H1 (cell line): ENCODE data around the gene SVEP1.

Experiments
- BRCA1 ChIP-seq: IDR thresholded peaks from 2 replicates; pipeline ENCODE4 v1.6.1; 2012; ENCODE audit warnings: low read depth, low read length, improper control_type of control experiment
- EZH2 ChIP-seq: fragments of 200-600 bp; sonication (generic); IDR thresholded peaks from 2 replicates; pipeline ENCODE4 v1.7.1; 2012; ENCODE audit warnings: low read depth, mild to moderate bottlenecking, moderate library complexity, low read length, inconsistent platforms; ENCODE audit not compliant: severe bottlenecking
- FOSL1 ChIP-seq: IDR thresholded peaks from 2 replicates; pipeline ENCODE4 v1.6.1; 2011; ENCODE audit warnings: mild to moderate bottlenecking, low read depth, low read length, moderate library complexity; ENCODE audit not compliant: insufficient read depth
- RFX5 ChIP-seq: IDR thresholded peaks from 2 replicates; pipeline ENCODE4 v1.6.1; 2011; ENCODE audit warnings: low read depth, low read length, improper control_type of control experiment, borderline replicate concordance
- RXRA ChIP-seq: IDR thresholded peaks from 2 replicates; pipeline ENCODE4 v1.6.1; 2011; ENCODE audit warnings: low read depth, mild to moderate bottlenecking, low read length, moderate library complexity; ENCODE audit not compliant: insufficient read depth
- SRF ChIP-seq: IDR thresholded peaks from 2 replicates; pipeline ENCODE4 v1.6.1; 2011; ENCODE audit warnings: mild to moderate bottlenecking, low read depth, low read length, moderate library complexity
- ZNF274 ChIP-seq: IDR thresholded peaks from 2 replicates; pipeline ENCODE4 v1.7.0; 2012; ENCODE audit warnings: low read length, borderline replicate concordance; ENCODE audit errors: extremely low read depth
- TF ChIP-seq, protein P1 (sequence below), 3 experiments: IDR thresholded peaks; 1 replicate in 2 of 3; 2 replicates in 1 of 3; pipeline versions ENCODE4 v1.5.1 to v1.6.1; 2011; ENCODE audit warnings: low read length in 3 of 3, mild to moderate bottlenecking in 3 of 3, inconsistent platforms in 2 of 3, low read depth in 1 of 3, moderate library complexity in 1 of 3; ENCODE audit not compliant: insufficient read depth in 1 of 3; ENCODE audit errors: control extremely low read depth in 1 of 3

DNA sequence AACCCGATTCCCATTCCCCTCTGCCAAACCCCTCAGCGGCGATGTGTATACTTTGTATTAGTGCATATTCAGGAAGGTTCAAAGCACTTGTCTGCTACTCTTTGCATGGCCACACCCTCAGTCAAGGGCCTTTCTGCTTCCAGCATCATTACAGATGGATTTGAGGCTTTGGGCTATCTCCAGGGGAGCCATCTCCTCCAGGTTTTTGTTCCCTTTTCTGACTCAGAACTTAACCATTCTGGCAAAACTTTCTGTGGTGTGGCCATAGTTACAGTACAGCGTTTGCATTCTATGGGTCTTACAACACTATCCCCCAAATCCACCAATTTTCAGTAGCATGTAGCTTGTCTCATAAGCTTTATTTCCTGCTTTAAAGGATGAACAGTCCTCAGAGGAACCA is 36.0 kb upstream of the SVEP1 start:
- TF ChIP-seq FOSL1 (no peak), RXRA (no peak), ZNF274 (no peak), SRF (no peak), BRCA1 (no peak), EZH2 (no peak), RFX5 (no peak)
- TF ChIP-seq, protein P1, sequence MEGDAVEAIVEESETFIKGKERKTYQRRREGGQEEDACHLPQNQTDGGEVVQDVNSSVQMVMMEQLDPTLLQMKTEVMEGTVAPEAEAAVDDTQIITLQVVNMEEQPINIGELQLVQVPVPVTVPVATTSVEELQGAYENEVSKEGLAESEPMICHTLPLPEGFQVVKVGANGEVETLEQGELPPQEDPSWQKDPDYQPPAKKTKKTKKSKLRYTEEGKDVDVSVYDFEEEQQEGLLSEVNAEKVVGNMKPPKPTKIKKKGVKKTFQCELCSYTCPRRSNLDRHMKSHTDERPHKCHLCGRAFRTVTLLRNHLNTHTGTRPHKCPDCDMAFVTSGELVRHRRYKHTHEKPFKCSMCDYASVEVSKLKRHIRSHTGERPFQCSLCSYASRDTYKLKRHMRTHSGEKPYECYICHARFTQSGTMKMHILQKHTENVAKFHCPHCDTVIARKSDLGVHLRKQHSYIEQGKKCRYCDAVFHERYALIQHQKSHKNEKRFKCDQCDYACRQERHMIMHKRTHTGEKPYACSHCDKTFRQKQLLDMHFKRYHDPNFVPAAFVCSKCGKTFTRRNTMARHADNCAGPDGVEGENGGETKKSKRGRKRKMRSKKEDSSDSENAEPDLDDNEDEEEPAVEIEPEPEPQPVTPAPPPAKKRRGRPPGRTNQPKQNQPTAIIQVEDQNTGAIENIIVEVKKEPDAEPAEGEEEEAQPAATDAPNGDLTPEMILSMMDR (IDR thresholded peaks at IDR 0.05; ENCODE audit: control extremely low read depth in 1 of 3, insufficient read depth in 1 of 3, low read depth in 1 of 3, low read length in 3 of 3) = no peak
